ENCODE results near the gene ECI1.

ECI1 gene

GRCh38 chr16:2285731-2286191 is 34.4 kb upstream of the ECI1 start:
- TF ChIP-seq REST (IDR thresholded peaks at IDR 0.05; ENCODE audit: insufficient read depth in 1 of 2, low read depth in 2 of 2, low read length in 2 of 2) (no peak), FOXP2 (optimal IDR thresholded peaks at IDR 0.05; ENCODE audit: borderline replicate concordance, extremely low read depth, extremely low read length, insufficient read depth) (no peak), TAF1 (IDR thresholded peaks at IDR 0.05; ENCODE audit: borderline replicate concordance, insufficient read depth, low read length) (no peak), POLR2AphosphoS5 (IDR thresholded peaks at IDR 0.05; ENCODE audit: low read depth, low read length) (no peak), SIN3A (IDR thresholded peaks at IDR 0.05; ENCODE audit: borderline replicate concordance, insufficient read depth, low read length) (no peak)

- TF ChIP-seq REST (IDR thresholded peaks at IDR 0.05; ENCODE audit: insufficient read depth in 1 of 2, low read depth in 2 of 2, low read length in 2 of 2) (no peak), SIN3A (IDR thresholded peaks at IDR 0.05; ENCODE audit: borderline replicate concordance, insufficient read depth, low read length) (no peak), FOXP2 (optimal IDR thresholded peaks at IDR 0.05; ENCODE audit: borderline replicate concordance, extremely low read depth, extremely low read length, insufficient read depth) (no peak), TAF1 (IDR thresholded peaks at IDR 0.05; ENCODE audit: borderline replicate concordance, insufficient read depth, low read length) (no peak), POLR2AphosphoS5 (IDR thresholded peaks at IDR 0.05; ENCODE audit: low read depth, low read length) (no peak)
These were observed 33.6 kb upstream of the ECI1 start for GRCh38 chr16:2284797-2285576.

GRCh38 chr16:2284001-2284770 is 32.8 kb upstream of the ECI1 start:
- TF ChIP-seq SIN3A (IDR thresholded peaks at IDR 0.05; ENCODE audit: borderline replicate concordance, insufficient read depth, low read length), result no peak
- no peak for TF ChIP-seq POLR2AphosphoS5 (IDR thresholded peaks at IDR 0.05; ENCODE audit: low read depth, low read length)
- TF ChIP-seq TAF1 (IDR thresholded peaks at IDR 0.05; ENCODE audit: borderline replicate concordance, insufficient read depth, low read length), result no peak
- no peak for TF ChIP-seq FOXP2 (optimal IDR thresholded peaks at IDR 0.05; ENCODE audit: borderline replicate concordance, extremely low read depth, extremely low read length, insufficient read depth)
- TF ChIP-seq REST (IDR thresholded peaks at IDR 0.05; ENCODE audit: insufficient read depth in 1 of 2, low read depth in 2 of 2, low read length in 2 of 2), result no peak

GRCh38 chr16:2282866-2283555 is 31.6 kb upstream of the ECI1 start:
- TF ChIP-seq TAF1 (IDR thresholded peaks at IDR 0.05; ENCODE audit: borderline replicate concordance, insufficient read depth, low read length), result no peak
- TF ChIP-seq FOXP2 (optimal IDR thresholded peaks at IDR 0.05; ENCODE audit: borderline replicate concordance, extremely low read depth, extremely low read length, insufficient read depth), result no peak
- no peak for TF ChIP-seq REST (IDR thresholded peaks at IDR 0.05; ENCODE audit: insufficient read depth in 1 of 2, low read depth in 2 of 2, low read length in 2 of 2)
- no peak for TF ChIP-seq POLR2AphosphoS5 (IDR thresholded peaks at IDR 0.05; ENCODE audit: low read depth, low read length)
- no peak for TF ChIP-seq SIN3A (IDR thresholded peaks at IDR 0.05; ENCODE audit: borderline replicate concordance, insufficient read depth, low read length)
